ENCODE results near the gene PRMT1. TPM values are rescaled to one million over a fixed set of nuclear protein-coding genes. Genes with fewer than 3 reads are reported as not detected.

PRMT1 gene
- total RNA-seq, 1 donor from 2014 or later, result 99.0 TPM

DNA sequence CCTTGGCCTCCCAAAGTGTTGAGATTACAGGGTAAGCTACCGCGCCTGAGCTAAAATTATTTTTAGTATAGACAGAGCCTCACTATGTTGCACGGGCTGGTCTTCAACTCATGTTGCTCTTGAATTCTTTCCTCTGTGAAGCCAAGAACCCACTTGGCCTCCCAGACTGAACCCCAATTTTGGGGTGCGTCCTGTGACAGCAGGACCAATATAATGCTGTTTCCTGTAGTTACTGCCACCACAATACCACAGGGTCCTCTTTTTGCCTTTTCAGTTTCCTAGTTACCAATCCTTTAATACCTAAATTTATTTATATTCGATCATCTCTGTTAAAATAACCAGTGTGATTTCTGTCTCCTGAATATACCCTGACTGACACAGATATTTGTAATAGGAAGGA lies 53.1 kb downstream of the PRMT1 start:
- no peak for ATAC-seq

Other genes starting within 250 kb of the PRMT1 start
- not detected for gene SLC17A7, start 235.7 kb upstream of the PRMT1 start, total RNA-seq
- gene PIH1D1, start 225.5 kb upstream of the PRMT1 start, total RNA-seq, result 53.6 TPM
- gene ALDH16A1, start 224.0 kb upstream of the PRMT1 start, total RNA-seq, result 27.2 TPM
- gene FLT3LG, start 203.1 kb upstream of the PRMT1 start, total RNA-seq, result 3.3 TPM
- 2,820 TPM for gene RPL13A, start 189.7 kb upstream of the PRMT1 start, total RNA-seq
- gene RPS11, start 180.8 kb upstream of the PRMT1 start, total RNA-seq, result 1,446 TPM
- 30.4 TPM for gene FCGRT, start 164.6 kb upstream of the PRMT1 start, total RNA-seq
- gene RCN3, start 149.3 kb upstream of the PRMT1 start, total RNA-seq, result 1.8 TPM
- 38.6 TPM for gene NOSIP, start 96.7 kb upstream of the PRMT1 start, total RNA-seq
- gene PRRG2, start 96.0 kb upstream of the PRMT1 start, total RNA-seq, result 13.2 TPM
- gene PRR12, start 86.1 kb upstream of the PRMT1 start, total RNA-seq, result 11.7 TPM
- 16.4 TPM for gene RRAS, start 37.1 kb upstream of the PRMT1 start, total RNA-seq
- gene SCAF1, start 35.1 kb upstream of the PRMT1 start, total RNA-seq, result 31.0 TPM
- 38.6 TPM for gene IRF3, start 11.4 kb upstream of the PRMT1 start, total RNA-seq
- 23.5 TPM for gene BCL2L12, start 11.3 kb upstream of the PRMT1 start, total RNA-seq
- gene ADM5, start 12.3 kb downstream of the PRMT1 start, total RNA-seq, result 0.92 TPM
- gene CPT1C, start 13.8 kb downstream of the PRMT1 start, total RNA-seq, result 1.1 TPM
- gene TSKS, start 86.0 kb downstream of the PRMT1 start, total RNA-seq, result 0.12 TPM
- 54.0 TPM for gene AP2A1, start 89.7 kb downstream of the PRMT1 start, total RNA-seq
- gene FUZ, start 136.0 kb downstream of the PRMT1 start, total RNA-seq, result 8.3 TPM
- 25.6 TPM for gene MED25, start 141.0 kb downstream of the PRMT1 start, total RNA-seq
- gene PTOV1, start 173.9 kb downstream of the PRMT1 start, total RNA-seq, result 58.5 TPM
- 29.2 TPM for gene PNKP, start 190.3 kb downstream of the PRMT1 start, total RNA-seq
- gene AKT1S1, start 200.1 kb downstream of the PRMT1 start, total RNA-seq, result 32.7 TPM
- gene TBC1D17, start 200.4 kb downstream of the PRMT1 start, total RNA-seq, result 15.8 TPM
- not detected for gene IL4I1, start 219.6 kb downstream of the PRMT1 start, total RNA-seq

Data from esophagus mucosa (tissue), 1 donor.